HG03108 (cell line): ENCODE results near the gene CDH8.
"Not testable (repeated sequence)": the region's sequence is repeated elsewhere in the genome, so short reads cannot be mapped to it uniquely, and the experiment has no call there.

ENCODE experiments used
- ATAC-seq: cut with Tn5 transposase; IDR thresholded peaks from one replicate; pipeline ENCODE4 v1.9.1; 2021; ENCODE audit warnings: moderate library complexity; ENCODE audit not compliant: unreplicated experiment

The CDH8 gene

DNA sequence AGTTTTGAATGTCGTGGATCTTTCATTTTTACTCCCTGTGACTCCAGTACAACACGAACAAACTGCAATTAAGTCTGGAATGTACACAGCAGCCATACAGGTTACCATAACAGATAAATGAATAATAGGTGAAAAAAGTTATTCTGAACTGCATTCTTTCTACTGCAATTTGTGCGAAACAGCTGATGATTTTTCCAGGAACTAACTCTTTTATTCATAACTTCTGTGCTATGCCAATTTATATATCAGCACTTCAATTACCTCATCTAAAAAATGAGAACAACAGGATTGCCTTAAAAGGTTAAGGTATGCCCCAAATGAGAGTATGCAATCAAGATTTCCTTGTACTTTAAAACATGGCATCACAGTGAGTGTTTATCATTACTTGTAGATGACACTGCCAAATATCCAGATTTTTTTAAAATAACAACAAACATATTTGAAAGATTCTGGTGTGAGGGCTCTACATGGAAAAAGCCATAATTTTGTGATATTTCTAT, 238.9 kb downstream of the CDH8 start:
- ATAC-seq = no peak

DNA sequence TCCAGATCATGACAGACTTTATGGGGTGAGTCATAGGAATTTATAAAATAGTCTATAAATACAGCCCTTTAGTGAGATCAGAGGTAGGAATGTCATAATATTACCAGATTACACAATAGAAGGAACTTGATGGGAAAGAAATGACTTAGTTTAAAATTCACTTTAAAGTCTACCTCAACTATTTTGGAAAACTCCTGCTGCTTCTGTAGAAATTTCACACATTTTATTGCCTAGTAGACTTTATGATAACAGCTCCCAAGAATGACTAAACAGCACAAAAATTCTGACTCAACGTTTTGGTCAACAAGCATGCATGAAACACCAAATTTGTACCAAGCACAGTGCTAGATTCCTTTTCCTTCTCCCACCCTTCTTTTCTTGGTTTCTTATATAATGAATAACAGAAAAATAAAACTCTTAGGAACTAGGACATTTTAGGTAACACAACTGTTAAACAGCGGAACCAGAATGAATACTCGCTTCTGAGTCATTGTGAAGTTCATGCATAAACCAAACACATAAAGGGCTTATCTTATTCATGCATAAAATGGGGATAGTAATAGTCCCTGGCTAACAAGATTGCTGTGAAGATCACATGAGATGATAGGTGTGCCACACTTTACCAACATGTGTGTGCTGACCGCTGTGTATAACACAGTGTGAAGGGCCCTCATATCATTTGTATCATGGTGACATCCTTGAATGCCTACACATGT, 243.9 kb downstream of the CDH8 start:
- ATAC-seq = no peak

DNA sequence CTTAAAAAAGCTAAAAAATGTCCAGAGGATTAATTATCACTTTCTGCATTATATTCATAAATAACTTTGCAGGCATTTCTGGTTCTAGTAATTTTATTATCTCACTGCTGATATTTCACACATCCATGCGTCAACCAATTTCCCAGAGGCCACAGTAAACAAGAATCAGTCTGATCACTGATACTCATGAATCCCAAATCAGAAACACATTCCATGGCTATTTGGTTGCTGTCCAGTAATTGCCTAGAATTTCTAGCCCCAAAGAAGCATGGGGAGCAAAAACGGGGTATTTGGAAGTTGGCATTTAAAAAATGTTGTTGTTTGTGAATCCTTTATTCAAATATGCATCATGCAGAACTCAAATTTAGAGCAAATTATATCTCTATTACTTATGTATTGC, 244.8 kb downstream of the CDH8 start:
- ATAC-seq = no peak

DNA sequence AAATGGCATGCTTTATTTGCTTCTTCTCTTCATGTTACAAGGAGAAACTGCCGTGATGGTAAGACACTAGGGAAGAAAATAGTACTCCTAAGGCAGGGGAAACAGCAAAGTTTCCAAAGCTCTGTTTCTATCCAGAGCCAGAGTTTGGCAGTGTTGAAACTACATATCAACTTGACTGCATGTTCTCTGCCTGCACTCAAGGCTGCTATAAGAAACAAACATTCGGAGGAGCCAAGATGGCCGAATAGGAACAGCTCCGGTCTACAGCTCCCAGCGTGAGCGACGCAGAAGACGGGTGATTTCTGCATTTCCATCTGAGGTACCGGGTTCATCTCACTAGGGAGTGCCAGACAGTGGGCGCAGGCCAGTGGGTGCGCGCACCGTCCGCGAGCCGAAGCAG, 254.4 kb downstream of the CDH8 start:
- not testable (repeated sequence) for ATAC-seq

DNA sequence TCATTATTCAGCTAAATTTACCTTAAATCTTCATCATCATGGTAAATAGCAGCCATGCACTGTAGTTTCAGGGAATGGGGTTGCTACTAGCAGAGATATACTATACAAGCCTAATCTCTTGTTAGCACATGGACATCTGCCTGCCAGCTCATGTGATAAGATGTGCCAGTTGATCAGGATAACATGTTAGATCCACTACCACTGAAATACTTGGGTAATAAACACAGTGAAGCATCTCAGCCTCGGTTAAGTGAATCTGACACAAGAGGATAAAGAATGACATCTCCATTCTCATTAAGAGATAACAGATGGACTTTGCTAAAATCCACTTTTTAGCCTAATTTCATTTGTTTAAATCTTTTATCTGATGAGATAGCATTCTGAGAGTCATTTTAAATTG, 256.1 kb downstream of the CDH8 start:
- ATAC-seq = no peak

DNA sequence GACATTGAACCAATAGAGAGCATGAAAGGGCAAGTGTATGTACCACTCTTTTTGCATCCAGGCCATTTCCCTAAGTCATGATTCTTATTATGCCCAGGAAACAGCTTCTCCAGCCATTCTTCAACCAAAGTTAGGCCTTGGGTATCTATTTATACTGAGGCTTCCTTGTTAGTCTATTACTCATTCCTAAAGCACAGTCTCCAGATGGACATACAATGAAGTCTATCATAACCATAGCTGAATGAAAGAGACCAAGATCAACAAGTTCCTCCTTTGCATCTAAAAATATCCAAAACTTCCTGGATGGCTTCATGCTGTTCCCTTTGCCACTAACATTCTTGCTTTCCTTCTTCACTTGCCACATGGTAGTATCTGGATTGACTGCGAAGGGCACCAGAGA, 265.9 kb downstream of the CDH8 start:
- no peak for ATAC-seq

DNA sequence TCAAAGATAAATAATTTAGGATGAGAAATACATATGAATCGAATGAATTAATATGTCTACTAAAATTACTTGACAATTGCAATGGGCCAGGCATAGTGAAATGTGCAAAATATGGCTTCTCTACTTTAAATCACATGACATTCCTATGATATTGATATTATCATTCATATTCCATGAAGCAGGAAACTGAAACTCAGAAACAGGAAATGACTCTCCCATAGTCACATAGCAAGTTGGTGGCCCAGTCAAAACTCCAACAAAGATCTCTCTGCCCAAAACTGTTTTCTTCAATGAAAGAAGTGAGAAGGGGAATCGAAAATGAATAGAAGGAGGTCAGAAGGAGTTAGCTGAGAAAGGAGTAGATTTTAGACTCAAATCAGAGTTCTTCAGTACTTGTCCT, 272.2 kb downstream of the CDH8 start:
- ATAC-seq = no peak

DNA sequence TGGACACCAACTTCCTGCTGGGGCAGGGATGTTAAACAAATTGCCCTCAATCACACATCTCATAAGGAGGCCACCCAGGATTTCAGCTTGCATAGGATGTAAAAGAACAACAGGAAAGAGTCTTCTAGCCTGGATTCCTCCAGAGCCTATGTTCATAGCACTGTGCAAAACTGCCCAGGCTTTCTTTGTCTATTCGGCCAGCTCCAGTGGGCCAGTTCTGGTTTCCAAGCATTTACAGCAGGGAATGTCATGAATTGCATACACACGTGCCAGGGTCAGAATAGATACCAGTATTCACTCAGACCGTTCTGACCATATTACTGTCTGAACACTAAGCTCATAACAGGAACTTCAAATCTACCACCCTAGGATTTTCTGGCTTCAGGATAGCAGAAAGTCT, 273.2 kb downstream of the CDH8 start:
- no peak for ATAC-seq

DNA sequence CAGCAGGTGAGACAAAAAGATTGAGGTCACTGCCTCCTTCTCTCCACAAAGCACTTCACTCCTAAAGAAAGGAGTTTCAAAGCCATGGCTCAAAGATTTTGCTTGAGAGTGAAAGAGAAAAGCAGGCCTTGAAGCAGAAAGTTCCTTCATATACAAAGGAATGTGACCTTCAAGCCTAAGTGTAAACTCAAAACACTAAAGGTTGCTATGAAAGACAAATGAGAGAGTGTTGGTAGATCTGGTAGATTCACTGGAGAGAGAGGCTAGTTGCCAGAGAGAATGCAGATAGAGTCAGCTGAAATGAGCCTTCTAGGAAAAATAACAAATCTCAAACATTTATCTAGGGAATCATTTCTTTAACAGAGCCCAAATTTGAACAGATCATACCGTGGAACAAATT, 305.2 kb downstream of the CDH8 start:
- no peak for ATAC-seq

DNA sequence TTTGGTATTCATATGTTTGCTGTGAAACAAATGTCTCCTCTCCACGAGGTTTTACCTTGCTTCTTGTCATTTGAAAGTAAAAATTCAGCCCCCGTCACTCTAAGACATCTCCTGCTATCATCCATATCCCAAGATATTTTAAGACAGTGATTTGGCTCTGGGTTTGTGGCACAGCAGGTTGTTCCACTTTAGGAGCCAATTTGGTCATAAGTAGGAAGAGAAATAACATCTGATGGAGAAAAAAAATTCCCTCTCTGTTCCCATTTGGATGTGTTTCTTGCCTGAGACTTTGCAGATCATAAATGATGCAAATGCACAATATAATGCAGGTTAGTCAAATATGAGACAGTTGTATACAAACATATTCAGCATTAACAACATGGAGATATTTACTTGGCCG, 309.5 kb downstream of the CDH8 start:
- no peak for ATAC-seq

DNA sequence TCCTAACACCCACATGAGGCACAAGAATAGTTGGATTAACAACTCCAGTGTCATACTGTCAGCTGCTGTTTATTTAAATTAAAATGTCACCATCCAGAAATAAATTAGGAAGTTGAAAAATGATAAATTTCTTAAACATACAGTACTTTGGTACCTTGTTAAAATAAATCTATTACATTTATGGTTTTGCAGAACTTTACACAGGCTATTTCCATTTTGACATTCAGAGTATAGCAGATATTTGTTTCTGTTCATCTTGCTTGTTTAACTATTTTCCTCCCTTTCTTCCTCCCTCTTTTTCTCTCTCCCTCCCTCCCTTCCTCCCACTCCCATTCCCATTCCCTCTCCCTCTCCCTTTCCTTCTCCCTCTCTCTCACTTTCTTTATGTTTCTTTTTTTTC, 310.1 kb downstream of the CDH8 start:
- ATAC-seq = no peak

DNA sequence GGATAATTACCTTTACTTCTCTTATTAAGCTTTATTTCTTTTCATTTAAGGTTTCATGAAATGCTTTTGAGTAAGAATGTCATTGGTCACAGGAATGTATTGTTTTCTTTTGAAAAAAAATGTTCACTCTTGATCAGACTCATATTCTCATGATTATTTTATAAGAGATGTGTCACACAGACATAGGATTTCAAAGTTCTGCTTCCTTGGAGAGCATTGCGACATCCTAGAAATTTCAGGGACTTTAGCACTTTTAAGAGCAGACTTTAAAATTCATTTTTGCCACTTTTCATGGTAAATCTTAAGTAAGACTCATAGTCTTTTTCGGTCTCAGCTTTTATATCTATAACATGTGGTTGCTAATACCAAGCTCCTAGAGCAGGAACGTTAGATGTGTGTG, 314.7 kb downstream of the CDH8 start:
- no peak for ATAC-seq

DNA sequence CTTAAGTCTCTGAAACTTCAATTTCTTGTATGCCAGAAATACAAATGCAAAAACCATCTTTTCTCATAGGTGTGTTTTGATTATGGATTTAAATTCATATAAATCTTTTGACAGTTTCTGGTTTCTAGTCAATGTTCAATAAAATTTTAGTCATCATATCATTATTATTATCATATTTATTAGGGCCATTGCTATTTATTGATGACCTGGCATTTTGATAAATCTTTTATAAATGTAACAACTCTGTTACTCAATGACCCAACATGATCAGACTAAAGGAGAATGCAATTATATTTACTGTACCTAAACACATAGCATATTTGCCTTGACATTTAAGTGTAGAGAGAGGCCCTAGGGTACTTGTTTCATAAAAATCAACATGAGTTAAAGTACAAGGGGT, 320.8 kb downstream of the CDH8 start:
- no peak for ATAC-seq

DNA sequence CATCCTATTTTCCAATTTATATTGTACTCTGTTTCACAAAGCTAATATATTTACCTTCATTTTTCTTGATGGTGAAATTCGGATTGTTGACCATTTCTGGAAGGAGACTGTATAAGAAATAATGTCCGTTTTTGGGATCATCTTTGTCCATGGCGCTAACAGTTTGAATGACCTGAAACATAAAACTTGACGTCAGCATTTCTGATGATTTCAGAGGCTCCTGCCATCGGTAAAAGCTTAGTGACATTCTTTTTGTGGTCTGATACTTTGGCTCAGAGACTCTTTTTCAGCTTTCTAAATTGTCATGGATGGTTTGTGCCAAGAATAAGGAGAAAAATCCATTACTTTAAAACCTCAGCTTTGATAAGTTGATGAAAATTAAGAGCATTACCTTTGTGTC, 322.5 kb downstream of the CDH8 start:
- no peak for ATAC-seq

DNA sequence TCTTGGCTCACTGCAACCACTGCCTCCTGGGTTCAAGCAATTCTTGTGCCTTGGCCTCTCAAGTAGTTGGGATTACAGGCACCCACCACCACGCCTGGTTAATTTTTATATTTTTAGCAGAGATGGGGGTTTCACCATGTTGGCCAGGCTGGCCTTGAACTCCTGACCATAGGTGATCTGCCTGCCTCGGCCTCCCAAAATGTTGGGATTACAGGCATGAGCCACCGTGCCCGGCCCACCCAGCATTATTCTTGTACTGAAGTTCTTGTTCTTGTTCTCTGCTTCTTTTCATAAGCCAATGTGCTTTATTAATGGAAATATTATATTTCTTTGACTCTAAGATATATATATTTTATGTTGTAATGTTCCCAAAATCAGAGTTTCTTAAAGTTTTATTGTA, 336.6 kb downstream of the CDH8 start:
- not testable (repeated sequence) for ATAC-seq

DNA sequence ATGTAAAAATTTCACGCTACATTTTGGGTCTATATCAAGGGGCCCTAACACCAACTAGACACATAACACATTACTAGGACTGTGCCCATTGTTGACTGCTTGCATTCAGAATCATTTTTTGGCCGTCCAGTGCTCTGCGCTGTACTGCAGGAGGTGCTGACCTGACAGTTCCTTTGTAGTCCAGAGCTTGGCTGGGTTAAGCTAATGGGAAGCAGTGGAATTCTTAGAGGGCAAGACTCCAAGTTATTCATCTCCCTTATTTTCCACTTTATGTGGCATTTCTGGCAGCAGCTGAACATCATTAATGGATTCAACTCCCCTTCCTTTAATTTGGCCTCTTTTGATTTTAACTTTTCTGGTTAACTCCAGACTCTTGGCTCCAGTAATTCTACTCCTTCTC, 351.7 kb downstream of the CDH8 start:
- ATAC-seq = no peak

DNA sequence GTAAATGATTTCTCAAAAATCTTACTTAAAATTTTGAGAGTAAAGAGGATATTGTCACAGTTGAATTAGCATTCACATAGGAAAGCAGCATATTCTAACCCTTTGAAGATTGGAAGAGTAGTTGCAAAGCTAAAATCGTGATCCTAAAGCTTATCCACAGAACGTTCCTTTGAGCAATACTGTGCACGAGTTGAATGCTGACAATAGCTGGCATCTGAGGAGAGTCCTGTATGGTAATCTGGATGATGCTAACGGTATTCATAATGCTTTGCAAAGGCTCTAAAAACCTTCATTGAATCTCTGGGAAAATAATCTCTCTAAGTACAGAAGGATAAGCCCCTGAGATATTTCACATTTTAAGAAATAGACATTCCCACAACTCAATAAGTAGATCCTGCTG, 354.6 kb downstream of the CDH8 start:
- ATAC-seq = no peak

DNA sequence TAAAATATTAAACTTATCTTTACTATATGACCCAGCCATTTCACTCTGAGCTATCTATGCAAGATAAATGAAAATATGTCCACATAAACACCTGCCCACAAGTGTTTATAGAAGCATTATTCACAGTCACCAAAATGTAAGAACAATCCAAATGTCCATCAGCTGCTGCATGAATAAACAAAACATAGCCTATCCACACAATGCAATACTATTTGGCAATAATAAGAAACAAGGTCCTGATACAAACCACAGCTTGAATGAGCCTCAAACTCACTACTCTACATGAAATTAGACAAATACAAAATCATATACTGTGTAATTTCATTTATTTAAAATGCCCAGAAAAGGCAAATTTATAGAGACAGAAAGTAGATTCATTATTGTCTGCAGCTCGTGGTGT, 355.1 kb downstream of the CDH8 start:
- ATAC-seq = no peak

DNA sequence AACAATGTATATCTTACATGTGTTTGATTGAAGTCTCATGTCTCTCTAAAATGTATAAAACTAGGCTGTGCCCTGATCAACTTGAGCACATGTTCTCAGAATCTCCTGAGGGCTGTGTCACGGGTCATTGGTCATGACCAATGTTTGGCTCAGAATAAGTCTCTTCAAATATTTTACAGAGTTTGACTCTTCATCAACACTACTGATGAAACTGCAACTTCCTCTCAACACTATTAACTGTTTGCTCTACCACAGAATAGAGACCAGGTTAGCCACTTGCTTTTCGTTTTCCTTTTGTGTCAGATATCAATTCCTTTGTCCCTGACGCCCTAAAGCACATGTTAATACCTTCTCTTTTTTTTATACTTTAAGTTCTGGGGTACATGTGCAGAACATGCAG, 358.1 kb downstream of the CDH8 start:
- no peak for ATAC-seq

DNA sequence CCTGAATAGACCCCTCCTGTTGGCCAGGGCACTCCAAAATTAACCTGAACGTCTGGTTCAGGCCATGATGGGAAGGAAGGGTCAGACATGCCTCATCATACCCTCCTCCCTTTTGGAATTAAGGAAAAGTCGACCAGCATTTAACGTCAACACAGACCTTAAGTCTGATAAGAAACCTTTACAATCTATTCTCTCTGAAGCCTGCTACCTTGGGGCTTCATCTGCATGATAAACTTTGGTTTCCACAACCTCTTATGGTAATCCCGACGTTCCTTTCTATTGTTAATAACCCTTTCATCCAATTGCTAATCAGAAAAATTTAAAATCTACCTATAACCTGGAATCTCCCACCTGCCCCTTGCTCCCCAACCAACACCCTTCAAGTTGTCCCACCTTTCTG, 358.5 kb downstream of the CDH8 start:
- no peak for ATAC-seq

DNA sequence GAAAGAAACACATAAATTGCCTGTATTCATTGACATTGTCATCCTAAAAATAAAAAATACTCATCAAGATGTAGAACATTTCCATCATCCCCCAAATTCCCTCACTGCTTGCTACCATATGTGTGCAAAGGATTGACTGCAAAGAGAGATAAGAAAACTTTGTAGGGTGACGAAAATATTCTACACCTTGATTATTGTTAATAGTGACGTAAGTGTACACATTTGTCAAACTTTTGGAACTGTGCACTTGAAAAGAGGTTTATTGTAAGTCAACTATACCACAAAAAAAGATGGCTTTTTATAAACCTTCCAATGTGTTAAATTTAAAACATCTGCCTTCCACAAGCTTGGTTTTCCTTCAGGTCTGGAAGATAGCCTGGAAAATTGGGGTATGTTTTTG, 359.5 kb downstream of the CDH8 start:
- no peak for ATAC-seq

DNA sequence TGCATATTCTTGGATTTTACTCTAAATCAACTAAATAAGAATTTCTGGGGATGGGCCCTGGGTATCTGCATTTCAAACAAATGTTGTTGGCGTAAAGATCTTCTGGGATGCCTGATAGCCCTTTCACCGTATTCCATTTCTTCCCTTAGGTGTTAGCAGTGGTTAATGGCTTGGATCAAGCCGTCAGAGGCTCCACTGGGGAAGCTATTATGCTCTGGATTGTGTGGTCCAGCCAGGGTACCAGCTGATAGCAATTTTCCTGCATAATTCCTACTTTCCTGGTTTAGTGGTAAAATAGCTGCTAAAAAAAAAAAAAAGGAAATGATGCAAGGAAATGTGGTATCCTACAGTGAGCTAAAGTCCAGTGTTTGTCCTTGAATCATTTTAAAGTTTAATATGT, 365.1 kb downstream of the CDH8 start:
- ATAC-seq = no peak

DNA sequence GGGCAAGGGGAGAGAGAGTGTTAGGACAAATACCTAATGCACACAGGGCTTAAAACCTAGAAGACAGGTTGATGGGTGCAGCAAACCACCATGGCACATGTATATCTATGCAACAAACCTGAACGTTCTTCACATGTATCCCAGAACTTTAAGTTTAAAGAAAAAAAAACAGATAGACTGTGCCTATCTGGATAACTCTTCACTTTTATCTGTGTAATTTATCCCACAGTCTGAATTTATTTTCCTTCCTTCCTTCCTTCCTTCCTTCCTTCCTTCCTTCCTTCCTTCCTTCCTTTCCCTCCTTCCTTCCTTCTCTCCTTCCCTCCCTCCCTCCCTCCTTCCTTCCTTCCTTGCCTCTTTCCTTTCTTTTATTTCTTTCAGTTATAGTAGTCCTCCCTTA, 370.7 kb downstream of the CDH8 start:
- ATAC-seq = no peak
